K562 (cell line): ENCODE results near the gene ADGRE3. TPM values are rescaled to one million over a fixed set of nuclear protein-coding genes. Genes with fewer than 3 reads are reported as not detected.

Experiments
- ATAC-seq: fragments of 200-7000 bp; cut with Tn5 transposase; 3 replicates; pipeline ENCODE4 v1.9.1; 2020; ENCODE audit warnings: moderate library complexity
- BruUV-seq: library from RNA; stranded (reverse); fragments of 400-500 nt; replicated peaks from 2 replicates; lab custom pipeline; 2021; lab: Mats Ljungman, UMichigan
- CTCF ChIA-PET: fragments of 300-600 bp; formaldehyde crosslinking; extraction: SDS; loops from one replicate; lab custom pipeline; 2021; ENCODE audit warnings: low intra/inter-chr PET ratio; lab: Yijun Ruan, JAX
- POLR2A ChIA-PET: fragments of 300-600, 350-650 bp; sonication (Branson Sonifier 250); formaldehyde crosslinking; extraction: SDS; loops from one replicate; lab custom pipeline; 2021; ENCODE audit warnings: antibody characterized with exemption, inconsistent platforms; lab: Yijun Ruan, JAX
- DNase-seq, 4 experiments: peaks; one replicate each; pipeline versions ENCODE4 v3.0.0 to v3.0.0-alpha.2; 2011 to 2018; ENCODE audit warnings: low spot score in 3 of 4, mixed read lengths in 3 of 4; ENCODE audit errors: extremely low read depth in 1 of 4
- FAIRE-seq: peaks from 2 replicates; lab custom pipeline; 2011; peaks lifted over from hg19 to GRCh38; lab: Jason Lieb, UNC
- H2AFZ ChIP-seq: 2 replicates; pipeline ENCODE4 v1.6.0; 2011; ENCODE audit warnings: low read depth, low read length, control low read depth, inconsistent platforms
- H3K27ac ChIP-seq: fragments of 200-600 bp; 3 replicates; pipeline ENCODE4 v1.8.0; 2011; ENCODE audit warnings: low read depth, mild to moderate bottlenecking, control low read depth, inconsistent platforms, low read length, moderate library complexity, mixed read lengths; ENCODE audit errors: extremely low read depth
- H3K27me3 ChIP-seq, 2 experiments: fragments of 300-600 bp in 1 of 2; 2 replicates in 1 of 2; 3 replicates in 1 of 2; pipeline versions ENCODE4 v1.6.0 to v1.8.0; 2011; ENCODE audit warnings: inconsistent platforms in 2 of 2, low read length in 2 of 2, mild to moderate bottlenecking in 1 of 2, mixed read lengths in 1 of 2, moderate library complexity in 1 of 2; ENCODE audit not compliant: control insufficient read depth in 2 of 2, insufficient read depth in 2 of 2
- H3K36me3 ChIP-seq: fragments of 300-600 bp; 3 replicates; pipeline ENCODE4 v1.8.0; 2011; ENCODE audit warnings: mild to moderate bottlenecking, low read length, inconsistent platforms; ENCODE audit not compliant: control insufficient read depth, insufficient read depth
- H3K4me1 ChIP-seq, 2 experiments: fragments of 200-600 bp in 1 of 2; replicated peaks in 1 of 2; 2 replicates in 1 of 2; 3 replicates in 1 of 2; pipeline versions ENCODE4 v1.5.1 to v1.8.0; 2011; ENCODE audit warnings: inconsistent platforms in 2 of 2, low read length in 2 of 2, mild to moderate bottlenecking in 1 of 2, mixed read lengths in 1 of 2, moderate library complexity in 1 of 2; ENCODE audit not compliant: control insufficient read depth in 2 of 2, insufficient read depth in 2 of 2
- H3K4me2 ChIP-seq: 2 replicates; pipeline ENCODE4 v1.6.1; 2011; ENCODE audit warnings: low read length, control low read depth, inconsistent platforms, mixed read lengths; ENCODE audit not compliant: insufficient read depth
- H3K4me3 ChIP-seq: fragments of 200-600 bp; sonication (generic), shearing (Covaris generic); 2 replicates; pipeline ENCODE4 v1.5.1; 2016; ENCODE audit warnings: control low read depth, inconsistent platforms
- H3K79me2 ChIP-seq: fragments of 200-600 bp; 3 replicates; pipeline ENCODE4 v1.8.0; 2011; ENCODE audit warnings: low read length, inconsistent platforms; ENCODE audit not compliant: control insufficient read depth, insufficient read depth
- H3K9ac ChIP-seq, 2 experiments: 2 replicates each; pipeline versions ENCODE4 v1.6.0 to v1.6.1; 2011; ENCODE audit warnings: low read depth in 2 of 2, low read length in 2 of 2, control low read depth in 1 of 2, inconsistent platforms in 1 of 2, mild to moderate bottlenecking in 1 of 2, mixed read lengths in 1 of 2; ENCODE audit not compliant: insufficient read depth in 1 of 2
- H3K9me1 ChIP-seq: one replicate; pipeline ENCODE4 v1.6.0; 2011; ENCODE audit warnings: inconsistent platforms, mild to moderate bottlenecking, low read length, moderate library complexity; ENCODE audit not compliant: control insufficient read depth, insufficient read depth
- H3K9me3 ChIP-seq: replicated peaks from 2 replicates; pipeline ENCODE4 v1.5.1; 2011; ENCODE audit warnings: low read depth, low read length, inconsistent platforms; ENCODE audit not compliant: control insufficient read depth, insufficient read depth
- H4K20me1 ChIP-seq: replicated peaks from 2 replicates; pipeline ENCODE4 v1.6.1; 2011; ENCODE audit warnings: low read length, inconsistent platforms, mixed read lengths; ENCODE audit not compliant: control insufficient read depth, insufficient read depth
- EHMT2 ChIP-seq: fragments of 450-650 bp; IDR thresholded peaks from 2 replicates; pipeline ENCODE4 v1.6.1; 2018; ENCODE audit warnings: antibody characterized with exemption
- FOXJ2 ChIP-seq: fragments of 200-800 bp; sonication (Bioruptor generic); IDR thresholded peaks from 2 replicates; pipeline ENCODE4 v1.6.1; 2016; ENCODE audit warnings: missing genetic modification characterization, missing compliant biosample characterization
- GABPB2 ChIP-seq: fragments of 250-450 bp; sonication (Bioruptor Pico); conservative IDR thresholded peaks from 2 replicates; pipeline ENCODE4 v1.5.1; 2021; ENCODE audit warnings: mild to moderate bottlenecking
- HDAC1 ChIP-seq, 2 experiments: fragments of 450-650 bp; IDR thresholded peaks; 2 replicates each; pipeline ENCODE4 v1.6.1; 2016 to 2017; ENCODE audit warnings: inconsistent platforms in 1 of 2, mild to moderate bottlenecking in 1 of 2, moderate library complexity in 1 of 2
- NFRKB ChIP-seq: fragments of 450-650 bp; IDR thresholded peaks from 2 replicates; pipeline ENCODE4 v1.6.1; 2016; ENCODE audit warnings: low read depth
- WGBS: fragments of 100-300 bp; shearing (Covaris generic); methylation state at CpG from one replicate; pipeline ENCODE4 v1.1.6; 2016; ENCODE audit warnings: low coverage, mixed read lengths; ENCODE audit not compliant: insufficient coverage; ENCODE audit errors: missing lambda C conversion rate; 5-methylcytosine and 5-hydroxymethylcytosine counted together
- in situ Hi-C: fragments of 300-500 bp; cut with MboI; formaldehyde crosslinking; loops from 4 replicates; pipeline ENCODE4 v1.15.0; 2018; ENCODE audit warnings: inconsistent platforms, mixed read lengths
- intact Hi-C: fragments of 100-400 bp; cut with micrococcal nuclease; formaldehyde crosslinking; loops from 2 replicates; pipeline ENCODE4 v1.14.2; 2022
- polyA plus RNA-seq, 8 experiments: library from polyadenylated mRNA; depleted of rRNA in 4 of 8; stranded (reverse) in 5 of 8; unstranded in 3 of 8; fragments of >200 nt; fragmentation: Nextera tagmentation in 2 of 8; fragmentation: Illumina TruSeq in 1 of 8; extraction: Ambion mirVana in 2 of 8; extraction: Trizol in 1 of 8; gene quantifications; 2 replicates each; pipeline versions ENCODE4 v1.2.1 to v1.2.3, GENCODE V29; 2011 to 2014; ENCODE audit warnings: inconsistent platforms in 1 of 8, missing spikeins in 1 of 8
- total RNA-seq, 7 experiments: library from RNA; depleted of rRNA in 6 of 7; stranded (reverse); fragments of >200 nt in 6 of 7; fragmentation: Illumina TruSeq in 2 of 7; extraction: Trizol in 2 of 7; gene quantifications; 2 replicates each; pipeline versions ENCODE4 v1.2.1 to v1.2.3, GENCODE V29; 2011 to 2021; ENCODE audit warnings: low replicate concordance in 1 of 7
- TF ChIP-seq, protein P1 (sequence below): fragments of 450-650 bp; IDR thresholded peaks from 2 replicates; pipeline ENCODE4 v1.6.1; 2017; ENCODE audit warnings: mild to moderate bottlenecking, moderate library complexity
- TF ChIP-seq, protein P2 (sequence below): fragments of 150-350 bp; conservative IDR thresholded peaks from 2 replicates; pipeline ENCODE4 v1.6.1; 2014; ENCODE audit warnings: low read length
- TF ChIP-seq, protein P3 (sequence below): fragments of 200-800 bp; sonication (Bioruptor generic); IDR thresholded peaks from 2 replicates; pipeline ENCODE4 v1.6.1; 2017; ENCODE audit warnings: missing genetic modification characterization, missing compliant biosample characterization

Gene ADGRE3
- total and polyA plus RNA-seq, 9 of the 15 experiments (the other 6 are each of a cell fraction or from before 2014, with no cell fraction given), result not detected

DNA sequence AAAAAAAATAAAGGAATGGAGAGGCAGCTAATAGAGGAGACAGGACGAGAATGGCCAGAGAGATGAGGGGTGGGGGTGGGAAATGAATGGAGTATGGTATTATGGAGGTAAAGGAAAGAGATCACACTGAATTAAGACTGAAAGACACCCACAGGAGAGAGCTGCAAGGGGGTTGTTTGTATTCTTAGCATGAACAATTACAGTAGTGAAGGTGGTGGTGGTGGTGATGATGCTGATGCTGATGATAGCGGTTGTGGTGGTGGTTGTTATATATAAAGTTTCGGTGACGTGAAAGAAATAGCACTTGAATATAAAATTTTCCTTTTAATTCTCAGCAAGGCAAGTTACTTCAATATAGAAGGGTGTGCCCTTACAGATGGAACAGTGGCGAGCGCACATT lies 2.8 kb upstream of the ADGRE3 start:
- Histone ChIP-seq H3K79me2 (no peaks in the 10 kb centered on the region), H4K20me1 (no peaks in the 10 kb centered on the region), H3K36me3 (no peaks in the 10 kb centered on the region), H3K27me3 (peaks cover 7 to 22% of the 10 kb centered on the region in 2 experiments), H3K4me3 (no peak overlapping the region), H3K4me1 (peaks cover 0 to 3% of the 10 kb centered on the region in 2 experiments; a peak in 1 of 5 replicates), H3K4me2 (no peak overlapping the region), H2AFZ (no peak overlapping the region), H3K9me1 (no peaks in the 10 kb centered on the region), H3K27ac (no peak overlapping the region), H3K9me3 (no peaks in the 10 kb centered on the region), H3K9ac (no peak overlapping the region)
- ChIA-PET CTCF (no interaction called here), POLR2A (interaction anchor here (1.8 kb wide), 1 partner anchor 13 kb away, joined by 4 read pairs; the partner anchor contains the start of gene ZNF333)
- under 1% methylated on average over 6 of the region's 6 CpGs for WGBS
- FAIRE-seq (no peak), DNase-seq (no peak), ATAC-seq (no peak)
- TF ChIP-seq NFRKB (no peak), GABPB2 (CRISPR knock-in tag) (no peak), FOXJ2 (no peak)
- no TSS peak for BruUV-seq
- in situ Hi-C loops (no loop called here), intact Hi-C loops (no loop called here)

DNA sequence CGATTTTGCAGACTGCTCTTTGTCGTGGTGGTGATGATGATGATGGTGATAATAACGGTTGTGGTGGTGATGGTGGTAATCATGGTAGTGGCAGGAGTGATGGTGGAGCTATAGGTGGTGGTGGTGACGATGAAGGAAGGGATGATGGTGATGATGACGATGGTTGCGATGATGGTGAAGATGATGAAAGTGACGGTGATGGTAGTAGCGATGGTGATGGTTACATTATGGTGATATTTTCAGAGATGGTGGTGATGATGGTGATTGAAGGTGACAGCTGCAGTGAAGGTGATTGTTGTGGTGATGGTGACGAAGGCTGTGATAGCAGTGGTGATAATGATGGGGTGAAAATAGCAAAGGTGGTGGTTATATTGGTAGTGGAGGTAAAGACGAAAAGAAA lies 2.1 kb upstream of the ADGRE3 start:
- no peaks in the 10 kb centered on the region for H3K79me2 ChIP-seq
- no peak overlapping the region for H3K9ac ChIP-seq
- H3K9me1 ChIP-seq, result no peaks in the 10 kb centered on the region
- 8% methylated on average over 10 of the region's 10 CpGs for WGBS
- ChIA-PET POLR2A (interaction anchor here (0.6 to 1.8 kb wide), 3 partner anchors 13 to 108 kb away, joined by 3 to 4 read pairs (median 3); partner anchors contain the start of gene ZNF333), CTCF (no interaction called here)
- no peak for DNase-seq
- H3K4me3 ChIP-seq, result no peak overlapping the region
- H3K4me1 ChIP-seq, result peaks cover 0 to 3% of the 10 kb centered on the region in 2 experiments; a peak in 1 of 5 replicates
- intact Hi-C loops (no loop called here), in situ Hi-C loops (no loop called here)
- H3K27me3 ChIP-seq, result peaks cover 7 to 22% of the 10 kb centered on the region in 2 experiments
- H3K4me2 ChIP-seq, result no peak overlapping the region; the same call in 1 of the 2 replicates
- H3K9me3 ChIP-seq, result no peaks in the 10 kb centered on the region
- ATAC-seq, result no peak
- no peak overlapping the region for H3K27ac ChIP-seq
- H3K36me3 ChIP-seq, result no peaks in the 10 kb centered on the region
- no peaks in the 10 kb centered on the region for H4K20me1 ChIP-seq
- no TSS peak for BruUV-seq
- no peak for FAIRE-seq
- H2AFZ ChIP-seq, result no peak overlapping the region
- TF ChIP-seq, protein P1, sequence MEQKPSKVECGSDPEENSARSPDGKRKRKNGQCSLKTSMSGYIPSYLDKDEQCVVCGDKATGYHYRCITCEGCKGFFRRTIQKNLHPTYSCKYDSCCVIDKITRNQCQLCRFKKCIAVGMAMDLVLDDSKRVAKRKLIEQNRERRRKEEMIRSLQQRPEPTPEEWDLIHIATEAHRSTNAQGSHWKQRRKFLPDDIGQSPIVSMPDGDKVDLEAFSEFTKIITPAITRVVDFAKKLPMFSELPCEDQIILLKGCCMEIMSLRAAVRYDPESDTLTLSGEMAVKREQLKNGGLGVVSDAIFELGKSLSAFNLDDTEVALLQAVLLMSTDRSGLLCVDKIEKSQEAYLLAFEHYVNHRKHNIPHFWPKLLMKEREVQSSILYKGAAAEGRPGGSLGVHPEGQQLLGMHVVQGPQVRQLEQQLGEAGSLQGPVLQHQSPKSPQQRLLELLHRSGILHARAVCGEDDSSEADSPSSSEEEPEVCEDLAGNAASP, result no peak
- TF ChIP-seq, protein P2, sequence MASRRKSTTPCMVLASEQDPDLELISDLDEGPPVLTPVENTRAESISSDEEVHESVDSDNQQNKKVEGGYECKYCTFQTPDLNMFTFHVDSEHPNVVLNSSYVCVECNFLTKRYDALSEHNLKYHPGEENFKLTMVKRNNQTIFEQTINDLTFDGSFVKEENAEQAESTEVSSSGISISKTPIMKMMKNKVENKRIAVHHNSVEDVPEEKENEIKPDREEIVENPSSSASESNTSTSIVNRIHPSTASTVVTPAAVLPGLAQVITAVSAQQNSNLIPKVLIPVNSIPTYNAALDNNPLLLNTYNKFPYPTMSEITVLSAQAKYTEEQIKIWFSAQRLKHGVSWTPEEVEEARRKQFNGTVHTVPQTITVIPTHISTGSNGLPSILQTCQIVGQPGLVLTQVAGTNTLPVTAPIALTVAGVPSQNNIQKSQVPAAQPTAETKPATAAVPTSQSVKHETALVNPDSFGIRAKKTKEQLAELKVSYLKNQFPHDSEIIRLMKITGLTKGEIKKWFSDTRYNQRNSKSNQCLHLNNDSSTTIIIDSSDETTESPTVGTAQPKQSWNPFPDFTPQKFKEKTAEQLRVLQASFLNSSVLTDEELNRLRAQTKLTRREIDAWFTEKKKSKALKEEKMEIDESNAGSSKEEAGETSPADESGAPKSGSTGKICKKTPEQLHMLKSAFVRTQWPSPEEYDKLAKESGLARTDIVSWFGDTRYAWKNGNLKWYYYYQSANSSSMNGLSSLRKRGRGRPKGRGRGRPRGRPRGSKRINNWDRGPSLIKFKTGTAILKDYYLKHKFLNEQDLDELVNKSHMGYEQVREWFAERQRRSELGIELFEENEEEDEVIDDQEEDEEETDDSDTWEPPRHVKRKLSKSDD, result no peak
- TF ChIP-seq, protein P3, sequence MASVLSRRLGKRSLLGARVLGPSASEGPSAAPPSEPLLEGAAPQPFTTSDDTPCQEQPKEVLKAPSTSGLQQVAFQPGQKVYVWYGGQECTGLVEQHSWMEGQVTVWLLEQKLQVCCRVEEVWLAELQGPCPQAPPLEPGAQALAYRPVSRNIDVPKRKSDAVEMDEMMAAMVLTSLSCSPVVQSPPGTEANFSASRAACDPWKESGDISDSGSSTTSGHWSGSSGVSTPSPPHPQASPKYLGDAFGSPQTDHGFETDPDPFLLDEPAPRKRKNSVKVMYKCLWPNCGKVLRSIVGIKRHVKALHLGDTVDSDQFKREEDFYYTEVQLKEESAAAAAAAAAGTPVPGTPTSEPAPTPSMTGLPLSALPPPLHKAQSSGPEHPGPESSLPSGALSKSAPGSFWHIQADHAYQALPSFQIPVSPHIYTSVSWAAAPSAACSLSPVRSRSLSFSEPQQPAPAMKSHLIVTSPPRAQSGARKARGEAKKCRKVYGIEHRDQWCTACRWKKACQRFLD (CRISPR knock-in tag), result no peak
- TF ChIP-seq HDAC1 (IDR thresholded peaks at IDR 0.05) (peak in 1 of 2 experiments; percentile 54; a peak in 1 of 4 replicates), EHMT2 (0 out of 2 replicates have a peak, but pooled peaks have one; percentile 41)
